PC-3 (cell line): Measurements from ENCODE around the gene SLC6A16. TPM values are rescaled to one million over a fixed set of nuclear protein-coding genes. Genes with fewer than 3 reads are reported as not detected.
"Not testable (repeated sequence)": the region's sequence is repeated elsewhere in the genome, so short reads cannot be mapped to it uniquely, and the experiment has no call there.

Experiments
- ATAC-seq: fragments of 200-7000 bp; cut with Tn5 transposase; 2 replicates; pipeline ENCODE4 v1.9.1; 2020; ENCODE audit warnings: mild to moderate bottlenecking, moderate library complexity
- BruUV-seq: library from RNA; stranded (reverse); fragments of 400-500 nt; replicated peaks from 2 replicates; lab custom pipeline; 2021; lab: Mats Ljungman, UMichigan
- CTCF ChIA-PET: fragments of 300-600 bp; sonication (Branson Sonifier 250); formaldehyde crosslinking; loops from one replicate; lab custom pipeline; 2022; ENCODE audit warnings: antibody characterized with exemption; lab: Charles Lee
- POLR2A ChIA-PET: fragments of 300-600 bp; sonication (Branson Sonifier 250); formaldehyde crosslinking; loops from one replicate; lab custom pipeline; 2022; ENCODE audit warnings: antibody characterized with exemption; ENCODE audit not compliant: unreplicated experiment; lab: Charles Lee
- DNase-seq: peaks from one replicate; pipeline ENCODE4 v3.0.0-alpha.2; 2015
- H2AFZ ChIP-seq: fragments of 300-600 bp; sonication (generic); 2 replicates; pipeline ENCODE4 v1.6.0; 2016; ENCODE audit warnings: antibody characterized with exemption, low read length
- H3F3A ChIP-seq: fragments of 300-600 bp; sonication (generic); one replicate; pipeline ENCODE4 v1.6.0; 2017; ENCODE audit warnings: antibody characterized with exemption, low read length, control low read depth, mild to moderate bottlenecking; ENCODE audit not compliant: unreplicated experiment
- H3K27ac ChIP-seq: fragments of 300-600 bp; sonication (generic); 2 replicates; pipeline ENCODE4 v1.5.1; 2016; ENCODE audit warnings: mild to moderate bottlenecking, low read length
- H3K27me3 ChIP-seq: fragments of 300-600 bp; sonication (generic); 2 replicates; pipeline ENCODE4 v1.6.1; 2016; ENCODE audit warnings: low read length, mixed read lengths
- H3K36me3 ChIP-seq: fragments of 300-600 bp; sonication (generic); 2 replicates; pipeline ENCODE4 v1.6.1; 2016; ENCODE audit warnings: low read depth, mixed run types, low read length, mixed read lengths
- H3K4me1 ChIP-seq: fragments of 300-600 bp; sonication (generic); 2 replicates; pipeline ENCODE4 v1.5.1; 2016; ENCODE audit warnings: low read length; ENCODE audit not compliant: insufficient read depth
- H3K4me2 ChIP-seq: fragments of 300-600 bp; sonication (generic); 2 replicates; pipeline ENCODE4 v1.6.0; 2016; ENCODE audit warnings: low read length
- H3K4me3 ChIP-seq: fragments of 300-600 bp; sonication (generic); 2 replicates; pipeline ENCODE4 v1.5.1; 2016; ENCODE audit warnings: mild to moderate bottlenecking, low read length, mixed read lengths
- H3K79me2 ChIP-seq: fragments of 300-600 bp; sonication (generic); 2 replicates; pipeline ENCODE4 v1.6.1; 2017; ENCODE audit warnings: low read length, mixed read lengths
- H3K9ac ChIP-seq: fragments of 300-600 bp; sonication (generic); 2 replicates; pipeline ENCODE4 v1.6.0; 2016; ENCODE audit warnings: mild to moderate bottlenecking, low read length
- H3K9me2 ChIP-seq: fragments of 300-600 bp; sonication (generic); replicated peaks from 2 replicates; pipeline ENCODE4 v1.6.1; 2016; ENCODE audit warnings: mixed run types, low read length, mixed read lengths
- H3K9me3 ChIP-seq: fragments of 300-600 bp; sonication (generic); 2 replicates; pipeline ENCODE4 v1.6.1; 2016; ENCODE audit warnings: low read length, mixed read lengths
- H4K20me1 ChIP-seq: fragments of 300-600 bp; sonication (generic); 2 replicates; pipeline ENCODE4 v1.6.1; 2016; ENCODE audit warnings: low read length, mixed read lengths
- EZH2 ChIP-seq: fragments of 300-600 bp; sonication (generic); IDR thresholded peaks from one replicate; pipeline ENCODE4 v1.6.1; 2017; ENCODE audit warnings: antibody characterized with exemption, mild to moderate bottlenecking, low read length; ENCODE audit not compliant: unreplicated experiment
- EZH2phosphoT487 ChIP-seq: fragments of 300-600 bp; sonication (generic); IDR thresholded peaks from 2 replicates; pipeline ENCODE4 v1.6.1; 2018; ENCODE audit warnings: mild to moderate bottlenecking, antibody characterized with exemption, low read length, borderline replicate concordance
- intact Hi-C: fragments of 100-400 bp; cut with micrococcal nuclease; formaldehyde crosslinking; loops from 2 replicates; pipeline ENCODE4 v1.9.0; 2023
- total RNA-seq: library from RNA; depleted of rRNA; stranded (reverse); fragments of >200 nt; gene quantifications from 2 replicates; pipeline ENCODE4 v1.2.3, GENCODE V29; 2014
- TF ChIP-seq, protein P1 (sequence below): fragments of 300-600 bp; sonication (generic); conservative IDR thresholded peaks from 2 replicates; pipeline ENCODE4 v1.5.1; 2017; ENCODE audit warnings: antibody characterized with exemption, low read depth, mild to moderate bottlenecking, low read length

The SLC6A16 gene
- total RNA-seq, 1 experiment from 2014 or later: not detected

DNA sequence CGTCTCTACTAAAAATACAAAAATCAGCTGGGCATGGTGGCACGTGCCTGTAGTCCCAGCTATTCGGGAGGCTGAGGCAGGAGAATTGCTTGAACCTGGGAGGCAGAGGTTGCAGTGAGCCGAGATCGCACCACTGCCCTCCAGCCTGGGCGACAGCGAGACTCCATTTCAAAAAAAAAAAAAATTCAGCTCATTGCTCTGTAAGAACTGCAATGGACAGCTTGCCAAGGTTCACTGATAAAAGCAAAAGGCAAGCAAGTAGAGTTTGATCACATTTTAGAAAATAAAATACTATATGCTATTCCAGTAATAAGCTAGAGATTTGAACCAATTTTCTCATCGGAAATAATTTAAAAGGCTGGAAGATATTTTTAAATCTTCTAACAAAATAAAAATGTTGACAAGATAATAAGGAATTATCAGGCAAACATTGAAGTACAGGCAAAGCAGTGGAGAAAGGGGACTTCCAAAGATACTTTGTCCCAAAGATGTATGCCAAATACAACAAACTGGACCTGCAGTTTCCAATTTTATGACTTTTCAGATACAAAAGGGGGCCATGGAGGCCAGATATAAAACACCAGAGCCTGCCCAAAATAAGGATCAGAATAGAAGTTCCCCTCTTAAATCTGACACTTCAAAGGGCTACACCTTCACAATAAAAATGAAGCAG lies 29.6 kb downstream of the SLC6A16 start:
- no peaks in the 10 kb centered on the region for H3K79me2 ChIP-seq
- POLR2A ChIA-PET: no interaction called here
- H3K4me2 ChIP-seq: no peak overlapping the region
- no peak overlapping the region for H3K4me3 ChIP-seq
- no peaks in the 10 kb centered on the region for H3K9me2 ChIP-seq
- ATAC-seq: no peak
- intact Hi-C loops: no loop called here
- no peaks in the 10 kb centered on the region for H3K4me1 ChIP-seq
- no peak overlapping the region for H3K27ac ChIP-seq
- H3F3A ChIP-seq: no peaks in the 10 kb centered on the region
- no peak for DNase-seq
- no peaks in the 10 kb centered on the region for H4K20me1 ChIP-seq
- no TSS peak for BruUV-seq
- no peak overlapping the region for H3K9ac ChIP-seq
- H3K27me3 ChIP-seq: peaks cover 16% of the 10 kb centered on the region
- no peaks in the 10 kb centered on the region for H3K36me3 ChIP-seq
- no peaks in the 10 kb centered on the region for H3K9me3 ChIP-seq
- no peak overlapping the region for H2AFZ ChIP-seq
- TF ChIP-seq EZH2: no peak
- TF ChIP-seq, protein P1, sequence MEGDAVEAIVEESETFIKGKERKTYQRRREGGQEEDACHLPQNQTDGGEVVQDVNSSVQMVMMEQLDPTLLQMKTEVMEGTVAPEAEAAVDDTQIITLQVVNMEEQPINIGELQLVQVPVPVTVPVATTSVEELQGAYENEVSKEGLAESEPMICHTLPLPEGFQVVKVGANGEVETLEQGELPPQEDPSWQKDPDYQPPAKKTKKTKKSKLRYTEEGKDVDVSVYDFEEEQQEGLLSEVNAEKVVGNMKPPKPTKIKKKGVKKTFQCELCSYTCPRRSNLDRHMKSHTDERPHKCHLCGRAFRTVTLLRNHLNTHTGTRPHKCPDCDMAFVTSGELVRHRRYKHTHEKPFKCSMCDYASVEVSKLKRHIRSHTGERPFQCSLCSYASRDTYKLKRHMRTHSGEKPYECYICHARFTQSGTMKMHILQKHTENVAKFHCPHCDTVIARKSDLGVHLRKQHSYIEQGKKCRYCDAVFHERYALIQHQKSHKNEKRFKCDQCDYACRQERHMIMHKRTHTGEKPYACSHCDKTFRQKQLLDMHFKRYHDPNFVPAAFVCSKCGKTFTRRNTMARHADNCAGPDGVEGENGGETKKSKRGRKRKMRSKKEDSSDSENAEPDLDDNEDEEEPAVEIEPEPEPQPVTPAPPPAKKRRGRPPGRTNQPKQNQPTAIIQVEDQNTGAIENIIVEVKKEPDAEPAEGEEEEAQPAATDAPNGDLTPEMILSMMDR: no peak
- TF ChIP-seq EZH2phosphoT487: no peak
- CTCF ChIA-PET: no interaction called here

DNA sequence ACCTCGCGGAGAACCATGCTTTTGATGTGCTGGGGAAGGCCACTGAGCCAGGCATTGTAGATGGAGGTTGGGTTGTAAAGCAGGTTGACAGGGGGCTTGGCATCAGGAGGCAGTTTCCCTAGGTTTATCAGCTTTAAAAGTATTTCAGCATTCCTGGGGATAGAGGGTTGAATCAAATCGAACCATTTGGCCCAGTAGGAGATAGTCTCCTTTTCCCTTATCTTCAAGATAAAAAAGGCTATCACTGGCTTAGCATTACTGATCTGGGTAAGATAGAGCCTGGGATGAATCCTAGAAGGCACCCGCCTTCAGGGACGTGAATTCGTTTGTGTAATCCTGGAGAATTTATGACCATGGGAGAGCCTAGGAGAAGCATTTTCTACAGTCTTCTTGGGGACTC lies 30.6 kb downstream of the SLC6A16 start:
- ATAC-seq: no peak
- H3K27ac ChIP-seq: no peak overlapping the region
- H3K27me3 ChIP-seq: peaks cover 16% of the 10 kb centered on the region
- no peak overlapping the region for H3K9ac ChIP-seq
- no peak overlapping the region for H3K4me2 ChIP-seq
- H3K9me2 ChIP-seq: no peaks in the 10 kb centered on the region
- H3K36me3 ChIP-seq: no peaks in the 10 kb centered on the region
- no TSS peak for BruUV-seq
- no peaks in the 10 kb centered on the region for H3F3A ChIP-seq
- DNase-seq: no peak
- no peaks in the 10 kb centered on the region for H3K79me2 ChIP-seq
- ChIA-PET POLR2A (no interaction called here), CTCF (no interaction called here)
- no peak overlapping the region for H3K4me3 ChIP-seq
- H2AFZ ChIP-seq: no peak overlapping the region
- no peaks in the 10 kb centered on the region for H4K20me1 ChIP-seq
- intact Hi-C loops: no loop called here
- no peaks in the 10 kb centered on the region for H3K4me1 ChIP-seq
- TF ChIP-seq EZH2phosphoT487: no peak
- no peak for TF ChIP-seq EZH2
- TF ChIP-seq, protein P1: no peak
- H3K9me3 ChIP-seq: no peaks in the 10 kb centered on the region

DNA sequence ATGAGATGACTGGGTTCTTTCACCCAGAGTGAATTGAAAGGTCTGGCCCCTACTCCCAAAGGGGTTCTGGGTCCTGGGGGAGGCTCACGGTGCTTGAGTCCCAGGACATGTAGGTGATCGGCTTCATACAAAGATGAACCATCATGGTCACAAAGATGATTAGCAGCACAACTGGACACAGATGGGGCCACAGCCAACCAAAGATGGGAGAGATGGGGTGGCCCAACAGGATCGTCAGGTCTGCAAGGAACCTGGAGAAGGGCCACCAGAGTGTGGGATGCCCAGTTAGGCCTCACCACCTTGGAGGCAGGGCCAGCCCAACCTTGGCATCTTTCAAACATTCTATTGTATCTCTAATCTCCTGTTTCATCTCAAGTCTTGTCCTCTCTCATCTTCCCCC lies 34.5 kb downstream of the SLC6A16 start:
- H3F3A ChIP-seq: no peaks in the 10 kb centered on the region
- ATAC-seq (no peak), DNase-seq (no peak)
- TF ChIP-seq EZH2phosphoT487 (no peak), EZH2 (no peak)
- TF ChIP-seq, protein P1: no peak
- no peak overlapping the region for H3K4me2 ChIP-seq
- H2AFZ ChIP-seq: no peak overlapping the region
- POLR2A ChIA-PET: no interaction called here
- H3K9me2 ChIP-seq: no peaks in the 10 kb centered on the region
- no peak overlapping the region for H3K27ac ChIP-seq
- H3K36me3 ChIP-seq: no peaks in the 10 kb centered on the region
- CTCF ChIA-PET: no interaction called here
- intact Hi-C loops: no loop called here
- H4K20me1 ChIP-seq: no peaks in the 10 kb centered on the region
- H3K27me3 ChIP-seq: peaks cover 8% of the 10 kb centered on the region
- H3K4me3 ChIP-seq: no peak overlapping the region
- H3K4me1 ChIP-seq: no peaks in the 10 kb centered on the region
- H3K9me3 ChIP-seq: no peaks in the 10 kb centered on the region
- H3K79me2 ChIP-seq: no peaks in the 10 kb centered on the region
- no TSS peak for BruUV-seq
- H3K9ac ChIP-seq: no peak overlapping the region

GRCh38 chr19:49289286-49289685 lies 35.7 kb downstream of the SLC6A16 start:
- POLR2A ChIA-PET, H3K4me1 ChIP-seq, H2AFZ ChIP-seq, ATAC-seq, intact Hi-C loops, H3K36me3 ChIP-seq, DNase-seq, H3F3A ChIP-seq, H3K4me2 ChIP-seq, H3K27ac ChIP-seq, H4K20me1 ChIP-seq, BruUV-seq, H3K79me2 ChIP-seq, H3K9ac ChIP-seq, H3K9me3 ChIP-seq, H3K9me2 ChIP-seq, H3K4me3 ChIP-seq, CTCF ChIA-PET, H3K27me3 ChIP-seq: not testable (repeated sequence)
